HG03095 (cell line): ENCODE results near the gene AMZ1.

ENCODE experiments used
- ATAC-seq: cut with Tn5 transposase; IDR thresholded peaks from one replicate; pipeline ENCODE4 v1.9.1; 2021; ENCODE audit warnings: moderate library complexity; ENCODE audit not compliant: unreplicated experiment

Gene AMZ1

DNA sequence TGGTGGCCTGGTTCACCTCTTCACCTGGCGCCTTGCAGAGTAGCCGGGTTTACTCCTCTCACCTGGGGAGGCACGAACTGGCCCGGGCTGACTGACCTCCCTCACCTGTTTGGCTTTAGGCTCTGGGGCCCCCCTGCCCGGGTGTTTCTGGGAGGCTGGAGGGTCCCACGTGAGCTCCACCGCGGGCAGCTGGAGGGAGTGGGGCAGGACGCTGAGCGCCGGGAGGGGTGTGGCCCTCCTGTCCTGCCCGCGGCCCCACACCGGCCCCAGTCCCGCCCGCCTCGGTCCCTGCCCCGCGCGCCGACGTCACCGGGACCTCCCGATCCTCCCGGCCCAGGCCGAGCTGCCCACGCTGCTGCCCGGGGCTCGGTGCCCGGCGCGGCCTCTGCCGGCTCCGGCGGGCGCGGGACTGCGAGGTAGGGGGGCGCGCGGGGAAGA is at the start of gene AMZ1:
Gene AMZ1 (plus strand): TSS at position 322 of the 438 bp plus-strand sequence. CDS start 12,250 bp downstream, outside the sequence.
- no peak for ATAC-seq

DNA sequence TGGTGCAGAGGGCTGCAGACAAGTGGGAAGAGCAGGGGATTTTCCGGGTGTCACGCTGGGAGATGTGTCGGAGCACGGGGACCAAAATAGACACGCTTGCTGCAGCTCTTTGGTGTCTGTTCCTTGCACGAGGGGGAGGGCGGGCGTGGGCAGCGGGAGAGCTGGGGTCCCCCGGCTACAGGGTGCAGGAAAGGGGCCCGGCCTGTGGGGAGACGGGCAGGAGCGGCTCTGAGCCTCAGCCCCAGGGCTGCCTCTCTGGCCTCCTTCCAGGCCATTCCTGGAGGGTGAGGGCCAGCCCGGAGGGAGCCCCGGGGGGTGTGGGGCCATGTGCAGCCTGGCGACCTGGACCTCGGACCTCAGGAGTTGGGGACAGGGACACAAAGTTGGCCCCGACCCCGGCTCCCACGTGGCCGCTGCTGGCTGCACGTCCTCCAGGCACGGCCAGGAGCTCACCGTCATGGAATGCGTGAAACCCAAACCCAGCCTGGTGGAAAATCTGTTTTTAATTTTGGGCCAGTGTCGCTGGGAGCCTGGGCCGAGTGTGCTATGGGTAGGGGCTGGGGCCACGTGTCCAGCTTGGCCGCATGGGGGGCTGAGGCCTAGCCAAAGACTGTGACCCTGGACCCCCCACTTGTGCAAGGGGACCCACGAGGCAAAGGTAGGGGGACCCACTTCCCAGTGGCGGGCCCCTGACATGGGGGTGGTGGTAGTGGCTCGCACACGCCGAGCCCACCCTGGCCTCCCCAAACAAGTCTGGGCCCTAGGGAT is 49.6 kb upstream of the AMZ1 start:
- ATAC-seq = no peak

GRCh38 chr7:2639181-2639681 is 48.8 kb upstream of the AMZ1 start:
- ATAC-seq = no peak

GRCh38 chr7:2639695-2640481 is 48.1 kb upstream of the AMZ1 start:
- ATAC-seq = no peak

DNA sequence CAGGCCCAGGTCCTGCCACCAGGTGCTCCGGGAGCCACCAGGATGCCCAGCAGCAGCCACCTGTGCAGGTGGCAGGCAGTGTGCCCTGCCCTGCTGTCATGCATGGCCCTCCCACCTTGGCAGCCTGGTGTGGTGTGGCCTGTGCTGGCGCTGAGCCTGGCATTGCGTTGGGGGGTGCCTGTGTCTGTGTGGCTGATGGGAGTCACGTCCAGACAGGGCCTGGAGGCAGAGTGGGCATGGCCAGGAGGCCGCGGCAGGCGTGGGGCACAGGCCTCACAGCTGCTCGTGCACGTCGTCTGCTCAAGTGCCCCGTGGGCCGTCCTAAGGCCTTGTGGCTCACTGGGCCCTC is 47.5 kb upstream of the AMZ1 start:
- no peak for ATAC-seq

GRCh38 chr7:2640846-2641316 is 47.1 kb upstream of the AMZ1 start:
- no peak for ATAC-seq

DNA sequence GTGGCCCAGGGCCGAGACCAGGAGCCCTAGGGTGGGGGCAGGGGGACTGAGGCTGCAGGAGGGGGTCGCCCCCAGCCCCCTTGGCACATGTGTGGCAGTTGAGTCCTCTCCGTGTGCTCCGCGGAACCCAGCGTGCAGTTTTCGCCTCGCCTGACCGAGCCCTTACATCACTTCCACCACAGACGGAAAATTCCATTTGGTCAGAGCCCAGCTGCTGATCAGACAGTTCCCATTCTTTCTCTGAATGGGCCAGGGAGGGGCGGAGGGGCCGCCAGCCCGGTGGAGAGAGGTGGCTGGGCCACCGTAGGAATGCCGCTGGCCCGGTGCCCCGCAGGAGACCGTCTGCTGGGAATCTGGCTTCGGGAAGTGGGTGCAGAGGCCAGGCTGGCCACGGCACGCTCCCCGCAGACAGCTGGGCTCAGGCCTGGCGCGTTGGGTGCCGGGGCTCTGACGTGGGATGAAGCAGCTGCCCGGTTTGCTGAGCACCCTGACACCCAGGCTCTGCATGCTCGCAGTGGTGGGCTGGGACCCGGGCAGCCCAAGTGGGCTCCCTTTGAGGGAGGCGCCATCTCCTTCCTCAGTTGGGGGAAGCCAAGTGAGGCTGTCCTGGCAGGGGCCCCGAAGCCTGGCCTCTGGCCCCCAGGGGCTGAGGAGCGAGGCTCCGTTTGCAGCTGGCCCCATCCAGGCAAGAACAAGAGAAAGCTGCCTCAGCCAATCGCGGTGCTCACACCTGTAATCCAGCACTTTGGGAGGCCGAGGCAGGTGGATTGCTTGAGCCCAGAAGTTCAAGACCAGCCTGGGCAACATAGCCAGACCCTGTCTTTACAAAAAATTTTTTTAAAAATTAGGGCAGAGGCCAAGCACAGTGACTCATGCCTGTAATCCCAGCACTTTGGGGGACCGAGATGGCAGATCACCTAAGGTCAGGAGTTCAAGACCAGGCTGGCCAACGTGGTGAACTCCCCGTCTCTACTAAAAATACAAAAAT is 46.3 kb upstream of the AMZ1 start:
- ATAC-seq = no peak

GRCh38 chr7:2643386-2644219 is 44.4 kb upstream of the AMZ1 start:
- ATAC-seq = no peak

GRCh38 chr7:2644220-2644561 is 43.8 kb upstream of the AMZ1 start:
- no peak for ATAC-seq

DNA sequence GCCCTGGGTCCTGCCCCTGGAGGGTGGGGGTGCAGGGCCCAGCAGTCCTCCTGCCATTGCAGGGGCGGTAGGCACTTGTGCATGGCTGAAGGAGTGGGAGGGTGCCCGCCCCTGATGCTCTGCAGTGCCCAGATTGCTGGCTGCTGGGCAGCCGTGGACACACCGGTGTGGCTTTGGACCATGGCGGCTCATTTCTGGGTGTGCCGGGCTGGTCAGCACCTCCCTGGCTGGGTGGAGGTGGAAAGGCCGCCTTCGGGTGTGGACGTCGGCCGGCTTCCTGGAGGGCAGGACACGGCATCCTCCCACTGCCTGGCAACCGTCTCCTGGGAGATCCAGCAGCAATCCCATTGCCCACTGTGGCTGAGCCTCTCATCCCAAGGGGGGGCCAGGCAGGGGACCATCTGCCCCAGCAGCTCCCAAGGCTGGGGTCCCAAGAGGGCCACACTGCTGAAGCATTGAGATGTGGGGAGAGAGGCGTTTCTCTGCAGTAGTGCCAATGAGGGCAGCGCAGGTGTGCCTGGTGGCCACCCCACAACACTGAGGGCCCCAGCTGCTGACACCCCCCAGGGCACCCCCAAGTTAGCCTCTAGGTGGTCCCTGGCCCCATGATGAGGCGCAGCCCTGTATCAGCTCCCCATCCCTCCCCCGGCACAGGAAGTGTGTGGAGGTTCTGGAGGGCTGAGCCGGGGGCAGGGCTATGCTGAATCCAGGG is 43.3 kb upstream of the AMZ1 start:
- ATAC-seq = peak; percentile 15

- ATAC-seq = peak; percentile 49
These were observed 42.6 kb upstream of the AMZ1 start for GRCh38 chr7:2645274-2645868.

DNA sequence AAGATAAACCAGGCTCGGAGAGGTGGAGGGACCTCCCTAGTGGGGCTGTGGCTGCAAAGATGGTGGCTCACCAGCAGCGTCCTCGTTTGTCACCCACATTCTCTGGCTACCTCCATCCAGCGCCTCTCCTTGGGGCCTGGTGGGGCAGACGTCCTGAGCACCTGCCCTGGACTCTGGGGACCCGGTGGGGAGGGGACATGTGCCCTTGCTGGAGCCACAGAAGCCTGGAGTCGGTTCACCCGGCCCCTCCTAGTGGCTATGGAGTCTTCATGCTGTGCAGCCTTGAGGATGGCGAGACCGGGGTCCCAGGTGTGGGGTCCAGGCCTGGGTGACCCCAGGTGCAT is 41.7 kb upstream of the AMZ1 start:
- ATAC-seq = no peak

- ATAC-seq = no peak
These were observed 41.1 kb upstream of the AMZ1 start for GRCh38 chr7:2646680-2647571.

DNA sequence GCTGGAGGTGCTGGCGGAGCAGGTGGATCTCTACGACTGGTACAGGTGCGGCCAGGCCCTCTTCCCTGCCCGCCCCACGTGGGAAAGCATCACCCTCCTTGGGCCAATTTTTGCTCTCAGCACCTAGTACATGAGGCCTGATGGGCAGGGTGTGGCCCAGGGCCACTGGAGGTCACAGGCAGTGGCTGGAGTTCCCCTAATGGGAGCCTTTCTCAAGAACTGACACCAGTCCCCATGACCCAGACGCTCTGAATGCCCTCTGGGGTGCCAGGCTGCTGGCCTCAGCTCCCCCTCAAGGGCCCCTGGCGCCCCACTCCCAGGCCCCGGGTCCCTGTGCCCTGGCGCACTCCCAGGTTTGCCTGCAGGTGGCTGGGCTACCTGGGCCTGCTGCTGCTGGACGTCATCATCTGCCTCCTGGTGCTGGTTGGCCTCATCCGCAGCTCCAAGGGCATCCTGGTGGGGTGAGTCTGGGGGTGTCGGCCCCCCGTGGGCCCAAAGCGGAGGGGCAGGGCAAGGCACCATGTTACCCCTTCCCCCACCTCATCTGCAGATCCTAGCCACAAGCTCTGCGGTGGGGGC is 40.3 kb upstream of the AMZ1 start:
- ATAC-seq = no peak

GRCh38 chr7:2649139-2649838 is 38.7 kb upstream of the AMZ1 start:
- no peak for ATAC-seq

- no peak for ATAC-seq
These were observed 38.0 kb upstream of the AMZ1 start for GRCh38 chr7:2649991-2650390.

GRCh38 chr7:2650451-2650850 is 37.6 kb upstream of the AMZ1 start:
- ATAC-seq = no peak
